SHP77 treated with DMSO at 0.1 percent for 48 hours (cell line): ENCODE measurements around the gene BAZ1A.
A peak's percentile ranks its signal among the peaks of the same experiment; 100 is the strongest.
"Not testable (repeated sequence)": the region's sequence is repeated elsewhere in the genome, so short reads cannot be mapped to it uniquely, and the experiment has no call there.

Experiments used
- DNase-seq: peaks from one replicate; lab custom pipeline; 2025; lab: John Stamatoyannopoulos, UW

The BAZ1A gene

DNA sequence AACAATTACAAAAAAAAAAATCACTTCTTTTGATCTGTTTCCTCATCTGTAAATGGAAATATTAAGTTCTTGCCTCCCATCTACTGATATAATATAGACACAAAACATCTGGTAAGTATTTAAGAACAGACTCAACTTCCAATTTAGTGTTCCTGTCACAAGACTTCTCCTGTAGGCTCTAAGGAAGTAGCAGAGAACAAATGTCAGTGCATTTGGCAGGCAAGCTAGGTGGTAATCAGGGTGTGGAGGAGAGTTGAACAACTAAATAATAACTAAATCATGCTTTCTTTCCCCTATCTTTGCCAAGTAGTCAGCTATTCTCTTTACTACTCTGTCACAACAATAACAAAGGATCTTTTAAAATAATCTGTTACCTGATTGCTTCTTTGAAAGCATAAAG lies 22.1 kb downstream of the BAZ1A start:
- DNase-seq: no peak

DNA sequence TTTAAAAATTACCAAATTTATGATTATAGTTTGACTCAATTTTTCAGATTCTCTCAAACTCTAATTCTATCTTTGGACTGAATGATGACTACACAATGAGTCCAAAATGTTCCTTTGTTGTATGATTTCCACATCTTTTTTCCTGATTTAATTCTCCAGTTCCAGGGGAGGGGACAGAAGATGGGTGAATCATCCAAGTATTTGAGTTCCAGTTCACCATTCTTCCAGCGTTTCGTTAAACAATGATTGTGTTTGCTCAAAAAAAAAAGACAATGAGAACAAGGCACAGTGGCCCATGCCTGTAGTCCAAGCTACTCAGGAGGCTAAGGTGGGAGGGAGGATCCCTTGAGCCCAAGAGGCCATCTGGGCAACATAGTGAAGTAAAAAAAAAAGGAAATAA lies 23.8 kb downstream of the BAZ1A start:
- DNase-seq: no peak

DNA sequence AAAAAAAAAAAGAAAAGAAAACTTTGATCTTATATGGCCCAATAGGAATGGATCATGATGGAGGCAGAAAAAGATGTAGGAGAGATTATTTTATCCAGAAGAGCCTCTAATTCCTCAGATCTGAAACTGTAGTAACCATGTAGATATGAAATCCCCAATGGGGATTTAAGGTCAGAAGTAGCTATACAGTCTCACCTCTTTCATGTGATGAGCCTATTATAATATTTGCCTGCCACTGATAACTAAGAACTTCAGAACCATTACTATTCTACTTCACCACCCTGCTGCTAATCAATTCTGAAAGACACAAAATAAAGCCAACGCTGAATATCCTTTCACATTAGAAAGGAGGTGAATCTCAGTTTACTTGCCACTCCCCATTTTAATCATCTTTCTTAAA lies 29.3 kb downstream of the BAZ1A start:
- DNase-seq: no peak

DNA sequence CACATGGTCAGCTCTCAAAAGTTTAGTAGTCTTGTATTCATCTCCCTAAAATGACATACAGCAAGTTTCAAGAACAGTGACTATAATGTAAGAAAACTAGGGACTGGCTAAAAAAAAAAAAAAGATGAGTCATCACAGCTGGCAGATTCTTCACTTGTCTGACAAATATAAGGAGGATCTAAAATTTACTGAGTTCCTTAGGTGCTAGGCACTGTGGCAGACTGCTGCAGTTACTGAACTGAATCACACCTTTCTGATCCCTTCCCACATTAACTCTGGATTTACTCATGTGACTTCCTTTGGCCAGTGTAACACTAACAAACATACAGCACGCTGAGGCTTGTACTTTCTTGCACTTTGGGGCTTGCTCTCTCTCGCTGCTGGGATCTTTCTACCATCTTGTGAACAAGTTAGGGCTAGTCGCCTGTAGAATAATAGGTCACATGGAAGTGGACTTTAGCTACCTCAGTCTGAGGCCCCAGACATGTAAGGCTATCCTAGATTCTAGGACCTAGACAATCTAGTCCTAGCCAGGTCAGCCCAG lies 32.1 kb downstream of the BAZ1A start:
- DNase-seq: no peak

DNA sequence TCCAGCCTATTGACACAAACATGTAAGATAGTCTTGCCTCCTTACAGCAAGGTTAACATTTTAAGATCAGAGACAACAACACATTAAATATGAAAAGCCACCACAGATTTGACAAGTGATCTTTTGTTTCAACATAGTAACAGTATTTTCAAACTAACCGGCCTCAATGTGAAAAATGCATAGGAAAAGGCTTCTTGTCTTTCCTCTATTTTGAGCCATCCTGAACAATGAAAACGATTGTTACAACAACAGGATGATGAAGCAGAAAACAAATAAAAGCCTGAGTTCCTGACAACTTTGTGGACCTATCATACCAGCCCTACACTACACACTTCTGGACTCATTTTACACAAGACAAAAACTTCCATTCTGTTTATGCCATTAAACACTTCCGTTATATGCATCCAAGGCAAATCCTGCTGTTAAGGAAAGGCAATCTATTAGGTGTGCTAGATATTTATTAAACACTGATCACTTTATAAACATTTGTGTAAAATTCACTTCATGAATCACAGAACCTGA lies 37.3 kb downstream of the BAZ1A start:
- no peak for DNase-seq

DNA sequence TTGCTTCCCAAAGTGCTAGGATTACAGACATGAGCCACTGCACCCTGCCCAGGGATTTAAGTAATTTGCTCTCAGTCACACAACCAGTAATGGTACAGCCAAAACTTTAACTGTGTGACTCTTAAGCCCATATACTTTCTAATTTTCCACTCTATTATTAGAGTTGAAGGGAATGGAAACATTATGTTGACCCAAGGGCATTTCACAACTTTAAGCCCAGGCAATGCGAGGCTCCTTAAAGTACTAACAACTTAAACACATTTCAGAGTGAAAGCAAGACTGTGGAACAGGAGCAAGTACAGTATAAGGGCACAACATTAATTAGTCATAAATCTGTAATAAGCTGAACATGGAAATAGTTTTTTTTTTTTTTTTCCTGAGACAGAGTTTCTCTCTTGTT lies 39.8 kb downstream of the BAZ1A start:
- no peak for DNase-seq

DNA sequence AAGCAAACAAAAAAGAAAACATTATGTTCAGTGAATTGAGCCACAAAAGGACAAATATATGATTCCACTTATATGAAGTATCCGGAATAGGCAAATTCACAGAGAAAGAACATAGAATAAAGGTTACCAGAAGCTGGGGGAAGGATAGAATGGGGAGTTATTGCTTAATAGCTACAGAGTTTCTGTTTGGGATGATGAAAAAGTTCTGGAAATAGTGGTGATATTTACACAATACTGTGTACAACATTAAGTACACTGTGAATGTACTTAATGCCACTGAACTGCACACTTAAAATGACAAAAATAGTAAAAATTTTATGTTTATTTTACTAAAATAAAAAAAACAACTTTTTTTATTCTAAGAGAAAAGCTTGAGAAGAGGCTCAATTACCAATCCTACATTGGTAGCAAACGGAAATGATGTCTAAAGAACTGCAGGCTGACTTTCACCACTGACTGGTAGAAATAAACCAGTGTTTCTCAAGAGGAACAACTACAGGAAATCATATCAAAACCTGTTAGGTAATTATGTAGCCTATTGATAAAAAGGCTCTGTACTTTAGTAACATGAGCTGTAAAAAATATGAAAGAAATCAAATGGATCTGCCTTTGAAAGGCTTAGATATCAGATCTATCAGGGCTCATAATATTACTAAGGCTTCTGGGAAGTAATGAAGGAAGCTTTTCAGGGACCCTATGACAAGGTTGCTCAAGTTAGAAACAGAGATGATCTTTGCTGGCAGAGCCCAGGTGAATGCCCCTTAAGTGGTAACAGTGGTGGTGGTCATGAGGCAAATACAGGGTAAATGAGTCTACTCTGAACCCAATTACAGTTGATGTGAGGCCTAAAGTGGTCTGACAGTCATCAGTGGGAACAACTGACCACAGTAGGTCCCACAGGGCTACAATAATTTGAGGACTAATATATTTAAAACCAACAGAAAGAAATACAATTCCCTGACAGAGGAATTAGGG lies 41.3 kb downstream of the BAZ1A start:
- no peak for DNase-seq

DNA sequence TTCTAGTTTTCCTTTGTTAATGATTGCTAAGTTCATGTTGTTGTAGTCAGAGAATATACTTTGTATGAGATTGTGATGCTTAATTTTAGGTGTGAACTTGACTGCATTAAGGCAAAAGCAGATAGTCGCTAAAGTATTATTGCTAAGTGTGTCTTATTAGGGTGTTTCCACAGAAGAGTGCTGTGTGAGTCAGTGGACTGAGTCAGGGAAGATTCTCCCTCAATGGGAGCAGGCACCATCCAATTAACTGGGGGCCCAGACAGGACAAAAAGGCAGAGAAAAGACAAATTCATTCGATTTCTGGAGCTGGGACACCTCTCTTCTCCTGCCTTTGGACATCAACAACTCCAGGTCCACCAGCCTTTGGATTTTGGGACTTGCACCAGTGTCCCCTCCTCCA lies 48.5 kb downstream of the BAZ1A start:
- no peak for DNase-seq

DNA sequence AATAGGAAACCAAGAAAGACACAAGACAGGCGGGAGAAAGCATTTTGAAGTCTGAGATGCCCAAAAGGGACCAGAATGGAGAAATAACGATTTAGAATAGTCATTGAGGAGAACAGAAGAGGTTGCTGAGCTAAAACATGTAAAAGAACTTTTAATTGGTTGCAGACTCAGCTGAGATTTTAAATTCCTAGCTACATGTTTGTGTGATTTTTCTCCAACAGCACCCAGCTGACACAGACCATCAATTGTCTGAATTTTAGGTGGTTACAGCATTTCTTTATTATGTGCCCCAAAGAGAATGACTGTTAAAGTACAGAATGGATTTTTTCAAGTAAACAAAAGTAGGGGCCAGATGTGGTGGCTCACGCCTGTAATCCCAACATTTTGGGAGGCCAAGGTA lies 50.3 kb downstream of the BAZ1A start:
- no peak for DNase-seq

DNA sequence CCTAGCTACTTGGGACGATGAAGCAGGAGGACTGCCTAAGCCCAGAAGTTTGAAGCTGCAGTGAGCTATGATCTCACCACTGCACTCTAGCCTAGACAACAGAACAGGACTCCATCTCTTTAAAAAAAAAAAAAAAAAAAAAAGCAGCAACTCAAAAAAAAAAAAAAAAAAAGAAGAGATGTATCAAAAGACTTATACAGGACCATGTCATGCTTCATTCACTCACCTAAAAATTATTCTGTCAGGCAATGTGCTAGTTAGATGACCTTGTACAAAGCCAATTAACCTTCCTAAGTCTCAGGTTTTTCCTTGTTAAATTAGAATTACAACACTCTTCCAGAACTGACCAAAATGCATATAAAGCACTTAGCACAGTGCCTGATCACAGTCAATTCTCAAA lies 50.9 kb downstream of the BAZ1A start:
- DNase-seq: no peak

DNA sequence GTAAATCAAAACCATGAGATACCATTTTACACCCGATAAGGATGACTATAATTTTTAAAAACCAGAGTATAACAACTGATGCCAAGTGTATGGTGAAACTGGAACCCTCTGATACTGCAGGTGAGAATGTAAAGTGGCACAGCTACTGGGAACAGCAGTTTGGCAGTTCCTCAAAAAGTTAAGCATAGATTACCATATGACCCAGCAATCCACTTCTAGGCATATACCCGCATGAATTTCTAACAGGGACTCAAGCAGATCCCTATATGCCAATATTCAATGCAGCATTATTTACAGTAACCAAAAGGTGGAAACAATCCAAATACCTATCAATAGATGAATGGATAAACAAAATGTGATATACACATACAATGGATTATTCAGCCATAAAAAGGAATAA lies 57.4 kb downstream of the BAZ1A start:
- DNase-seq: no peak

DNA sequence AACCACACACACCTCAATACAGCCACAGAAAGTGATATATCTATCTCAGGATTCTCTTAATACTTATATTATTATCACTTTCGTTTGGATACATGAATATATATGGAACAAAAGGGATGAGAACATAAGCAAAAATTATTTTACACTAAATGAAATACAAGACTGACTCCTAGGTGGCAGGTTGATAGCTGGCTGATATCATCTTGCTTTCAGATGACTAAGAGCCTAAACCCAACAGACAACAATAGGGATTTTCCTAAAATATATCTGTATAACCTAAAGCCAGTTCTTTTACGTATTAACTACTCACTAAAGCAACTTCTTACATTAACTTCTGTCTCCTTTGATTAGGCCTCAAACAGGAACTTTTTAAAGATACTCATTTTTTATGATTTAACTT lies 65.1 kb downstream of the BAZ1A start:
- DNase-seq: no peak

DNA sequence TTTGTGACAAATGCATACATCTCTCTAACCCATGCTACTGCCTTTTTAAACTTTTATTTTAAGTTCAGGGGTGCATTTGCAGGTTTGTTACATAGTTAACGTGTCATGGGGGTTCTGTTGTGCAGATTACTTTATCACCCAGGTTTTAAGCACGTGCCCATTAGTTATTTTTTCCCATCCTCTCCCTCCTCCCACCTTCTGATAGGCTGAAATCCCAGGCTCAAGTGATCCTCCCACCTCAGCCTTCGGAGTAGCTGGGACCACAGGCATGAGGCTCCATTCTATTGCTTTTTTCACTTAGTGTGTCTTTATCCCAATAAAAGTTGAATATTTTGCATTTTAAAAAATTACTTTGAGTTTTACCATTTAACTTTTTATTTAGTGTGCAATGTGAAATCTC lies 68.9 kb downstream of the BAZ1A start:
- no peak for DNase-seq

DNA sequence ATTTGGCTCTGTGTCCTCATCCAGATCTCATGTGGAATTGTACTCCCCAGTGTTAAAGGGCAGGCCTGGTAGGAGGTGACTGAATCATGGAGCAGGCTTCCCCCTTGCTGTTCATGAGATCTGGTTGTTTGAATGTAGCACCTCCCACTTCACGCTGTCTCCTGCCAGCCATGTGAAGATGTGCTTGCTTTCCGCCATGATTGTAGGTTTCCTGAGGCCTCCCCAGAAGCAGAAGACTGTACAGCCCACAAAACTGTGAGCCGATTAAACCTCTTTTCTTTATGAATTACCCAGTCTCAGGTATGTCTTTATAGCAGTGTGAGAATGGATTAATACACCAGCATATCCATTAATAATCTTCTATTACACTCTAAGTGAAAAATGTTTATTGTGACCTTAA lies 70.2 kb downstream of the BAZ1A start:
- no peak for DNase-seq

DNA sequence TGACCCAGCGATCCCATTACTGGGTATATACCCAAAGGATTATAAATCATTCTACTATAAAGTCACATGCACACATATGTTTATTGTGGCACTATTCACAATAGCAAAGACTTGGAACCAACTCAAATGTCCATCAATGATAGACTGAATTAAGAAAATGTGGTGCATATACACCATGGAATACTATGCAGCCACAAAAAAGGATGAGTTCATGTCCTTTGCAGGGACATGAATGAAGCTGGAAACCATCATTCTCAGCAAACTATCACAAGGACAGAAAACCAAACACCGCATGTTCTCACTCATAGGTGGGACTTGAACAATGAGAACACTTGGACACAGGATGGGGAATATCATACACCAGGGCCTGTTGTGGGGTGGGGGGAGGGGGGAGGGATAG lies 76.3 kb downstream of the BAZ1A start:
- DNase-seq: not testable (repeated sequence)

DNA sequence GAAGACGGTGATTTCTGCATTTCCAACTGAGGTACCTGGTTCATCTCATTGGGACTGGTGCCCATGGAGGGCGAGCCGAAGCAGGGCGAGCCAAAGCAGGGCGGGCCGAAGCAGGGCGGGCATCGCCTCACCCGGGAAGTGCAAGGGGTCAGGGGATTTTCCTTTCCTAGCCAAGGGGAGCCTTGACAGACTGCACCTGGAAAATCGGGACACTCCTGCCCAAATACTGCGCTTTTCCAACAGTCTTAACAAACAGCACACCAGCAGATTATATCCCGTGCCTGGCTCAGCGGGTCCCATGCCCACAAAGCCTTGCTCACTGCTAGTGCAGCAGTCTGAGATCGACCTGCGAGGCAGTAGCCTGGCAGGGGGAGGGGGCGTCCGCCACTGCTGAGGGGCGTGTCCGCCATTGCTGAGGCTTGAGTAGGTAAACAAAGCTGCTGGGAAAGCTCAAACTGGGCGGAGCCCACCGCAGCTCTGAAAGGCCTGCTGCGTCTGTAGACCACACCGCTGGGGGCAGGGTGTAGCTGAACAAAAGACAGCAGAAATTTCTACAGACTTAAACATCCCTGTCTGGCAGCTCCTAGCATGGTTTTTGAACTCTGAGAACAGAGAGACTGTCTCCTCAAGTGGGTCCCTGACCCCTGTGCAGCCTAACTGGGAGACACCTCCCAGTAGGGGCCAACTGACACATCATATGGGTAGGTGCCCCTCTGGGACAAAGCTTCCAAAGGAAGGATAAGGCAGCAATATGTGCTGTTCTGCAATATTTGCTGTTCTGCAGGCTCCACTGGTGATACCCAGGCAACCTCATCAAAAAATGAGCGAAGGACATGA lies 77.2 kb downstream of the BAZ1A start:
- peak; percentile 30 for DNase-seq

DNA sequence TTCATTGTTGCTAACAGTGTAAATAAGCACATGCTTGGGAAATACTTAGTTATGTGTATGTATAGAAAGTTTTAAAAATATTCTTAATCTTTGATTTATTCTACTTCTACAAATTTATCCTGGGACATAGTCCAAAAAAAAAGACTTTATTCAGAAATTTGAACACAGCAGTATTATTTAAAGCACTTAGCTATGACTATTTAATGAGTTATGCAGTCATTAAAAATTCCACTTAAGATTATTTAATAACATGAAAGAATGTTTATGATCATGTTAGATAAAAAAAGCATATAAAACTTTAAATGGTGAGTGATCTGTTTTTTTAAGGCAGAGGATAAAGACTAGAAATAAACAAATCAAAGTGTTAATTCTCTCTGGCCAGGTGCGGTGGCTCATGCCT lies 78.3 kb downstream of the BAZ1A start:
- no peak for DNase-seq

DNA sequence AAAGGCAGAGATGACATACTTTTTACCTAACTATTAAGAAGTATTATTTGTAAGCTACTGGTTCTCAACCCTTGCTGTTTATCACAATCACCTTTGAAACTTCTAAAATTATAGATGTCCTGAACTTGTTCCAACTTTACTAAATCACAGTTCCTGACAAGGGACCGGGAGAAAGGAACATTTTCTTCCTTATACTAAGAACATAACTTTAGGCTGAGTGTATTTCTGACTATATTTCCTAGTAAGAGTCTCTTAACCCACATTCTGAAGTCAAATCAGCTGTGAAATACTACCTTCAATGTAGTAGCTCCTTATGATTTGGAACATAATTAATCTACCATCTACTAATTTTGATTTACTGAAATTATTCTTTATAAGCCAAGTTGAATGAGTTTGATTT lies 80.2 kb downstream of the BAZ1A start:
- no peak for DNase-seq

DNA sequence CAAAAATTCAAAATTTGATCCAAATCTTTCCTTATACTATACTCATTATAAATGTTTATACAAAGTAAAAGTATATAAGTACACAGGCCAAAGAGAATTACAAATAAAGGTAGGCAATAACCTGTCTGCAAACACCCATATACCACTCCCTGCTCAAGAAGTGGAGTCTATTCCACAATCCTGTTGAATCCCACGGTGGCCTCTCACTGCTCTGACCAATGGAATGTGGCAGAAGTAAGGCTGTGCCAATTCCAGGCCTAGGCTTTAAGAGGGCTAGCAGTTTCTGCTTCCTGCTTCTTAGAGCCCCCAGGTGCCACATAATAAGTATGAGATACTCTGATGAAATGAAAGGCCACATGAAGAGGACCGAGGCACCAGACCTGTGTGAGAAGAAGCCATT lies 80.9 kb downstream of the BAZ1A start:
- DNase-seq: no peak

DNA sequence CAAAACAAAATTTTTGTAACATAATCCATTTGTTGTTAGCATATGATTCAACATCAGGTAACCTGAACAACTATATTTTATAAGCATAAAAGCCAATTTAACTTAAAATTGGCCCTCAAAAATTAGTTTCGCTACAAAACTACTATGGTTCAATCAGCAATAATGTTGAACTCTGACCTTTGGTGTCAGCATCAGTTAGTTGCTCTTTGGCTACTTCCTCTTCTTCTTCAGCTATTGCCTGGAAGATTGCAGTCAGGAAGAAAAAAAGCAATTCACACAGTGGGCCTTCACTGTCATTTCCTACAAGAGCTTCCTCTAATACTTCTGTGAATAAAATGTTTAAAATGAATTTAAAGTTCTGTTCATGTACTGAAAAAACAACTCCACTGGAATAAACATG lies 82.6 kb downstream of the BAZ1A start:
- no peak for DNase-seq

DNA sequence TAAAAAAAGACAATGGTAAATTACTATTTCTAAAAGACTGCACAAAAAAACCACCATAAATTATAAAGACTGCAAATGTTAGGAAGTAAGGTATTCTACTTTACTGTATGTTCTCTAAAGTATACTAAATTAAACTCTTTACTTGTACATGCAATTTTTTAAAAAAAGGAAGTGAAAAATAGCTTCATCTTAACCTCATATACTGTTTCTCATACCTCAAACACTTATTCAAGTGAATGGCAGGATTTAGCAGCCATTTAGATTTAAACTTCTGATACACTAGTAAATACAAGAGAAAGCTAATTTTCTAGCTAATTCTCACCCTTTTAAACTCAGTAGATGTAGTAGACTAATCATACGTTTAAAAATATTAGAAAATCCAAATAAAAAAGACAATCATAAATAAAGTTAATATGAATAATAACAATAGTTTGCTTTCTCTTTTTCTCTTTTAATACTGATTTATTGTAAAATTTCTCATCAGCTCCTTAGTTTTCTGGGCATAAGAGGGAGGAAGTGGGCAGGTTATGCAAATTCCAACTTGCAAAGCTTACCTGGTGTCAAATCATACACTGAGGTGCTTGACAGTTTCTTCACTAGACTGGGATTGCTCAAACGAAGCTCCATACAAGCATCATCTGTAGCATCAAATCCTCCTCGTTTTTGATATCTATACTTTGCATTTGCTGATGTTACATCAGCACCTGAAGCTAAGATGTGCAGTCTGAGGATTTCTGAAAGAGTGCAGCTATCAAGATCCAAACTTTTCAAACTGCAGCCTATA lies 89.7 kb downstream of the BAZ1A start:
- no peak for DNase-seq

DNA sequence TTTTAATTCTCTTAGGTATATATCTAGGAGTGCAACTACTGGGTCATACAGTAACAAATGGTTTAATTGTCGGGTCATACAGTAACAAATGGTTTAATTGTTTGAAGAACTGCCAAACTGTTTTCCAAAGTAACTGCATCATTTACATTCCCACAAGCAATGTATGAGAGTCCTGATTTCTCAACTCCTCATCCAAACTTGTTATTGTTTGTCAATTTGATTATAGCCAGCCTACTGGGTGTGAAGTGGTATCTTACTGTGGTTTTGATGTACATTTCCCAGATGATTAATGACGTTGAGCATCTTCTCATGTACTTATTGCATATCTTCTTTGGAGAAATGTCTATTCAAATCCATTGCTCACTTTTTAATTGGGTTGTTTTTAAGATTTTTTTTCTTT lies 93.1 kb downstream of the BAZ1A start:
- DNase-seq: no peak
